HepG2 (cell line): ENCODE data around the gene ZBTB4. TPM values are rescaled to one million over a fixed set of nuclear protein-coding genes. Genes with fewer than 3 reads are reported as not detected.

Experiments
- ATF2 ChIP-seq: sonication (generic); formaldehyde crosslinking; IDR thresholded peaks from 2 replicates; pipeline ENCODE4 v1.4.0; 2020; ENCODE audit warnings: missing genetic modification reagents
- ELF1 ChIP-seq: sonication (generic); formaldehyde crosslinking; IDR thresholded peaks from 2 replicates; pipeline ENCODE4 v1.4.0; 2020; ENCODE audit warnings: missing genetic modification reagents
- IKZF1 ChIP-seq: fragments of 450-650 bp; IDR thresholded peaks from 2 replicates; pipeline ENCODE4 v1.7.1; 2016
- KDM2A ChIP-seq: sonication (generic); formaldehyde crosslinking; IDR thresholded peaks from 2 replicates; pipeline ENCODE4 v1.4.0; 2020; ENCODE audit warnings: low read depth, missing genetic modification reagents, borderline replicate concordance
- MTA3 ChIP-seq: sonication (generic); formaldehyde crosslinking; IDR thresholded peaks from 2 replicates; pipeline ENCODE4 v1.4.0; 2020; ENCODE audit warnings: missing genetic modification reagents
- MTF2 ChIP-seq: sonication (generic); formaldehyde crosslinking; IDR thresholded peaks from 2 replicates; pipeline ENCODE4 v1.5.0; 2020; ENCODE audit warnings: missing genetic modification reagents, borderline replicate concordance
- MXD4 ChIP-seq: IDR thresholded peaks from 2 replicates; pipeline ENCODE4 v1.6.1; 2016; ENCODE audit warnings: mild to moderate bottlenecking, missing biosample characterization, missing genetic modification reagents
- RAD21 ChIP-seq: fragments of 450-650 bp; formaldehyde crosslinking; IDR thresholded peaks from 2 replicates; pipeline ENCODE4 v1.5.0; 2020; ENCODE audit warnings: mild to moderate bottlenecking
- RORA ChIP-seq: sonication (generic); formaldehyde crosslinking; IDR thresholded peaks from 2 replicates; pipeline ENCODE4 v1.5.0; 2020; ENCODE audit warnings: mild to moderate bottlenecking, missing genetic modification reagents, moderate library complexity
- SAFB2 ChIP-seq: sonication (generic); formaldehyde crosslinking; IDR thresholded peaks from 2 replicates; pipeline ENCODE4 v1.5.1; 2020; ENCODE audit warnings: missing genetic modification reagents, low read depth, mild to moderate bottlenecking, borderline replicate concordance
- ZBTB7A ChIP-seq: sonication (generic); formaldehyde crosslinking; IDR thresholded peaks from 2 replicates; pipeline ENCODE4 v1.8.0; 2022; ENCODE audit warnings: mild to moderate bottlenecking, missing genetic modification reagents
- ZNF12 ChIP-seq: sonication (generic); formaldehyde crosslinking; IDR thresholded peaks from 2 replicates; pipeline ENCODE4 v1.5.0; 2020; ENCODE audit warnings: missing genetic modification reagents
- ZNF34 ChIP-seq: sonication (generic); formaldehyde crosslinking; IDR thresholded peaks from 2 replicates; pipeline ENCODE4 v1.4.0; 2020; ENCODE audit warnings: mild to moderate bottlenecking, missing genetic modification reagents, borderline replicate concordance
- ZNF607 ChIP-seq: sonication (generic); formaldehyde crosslinking; IDR thresholded peaks from 2 replicates; pipeline ENCODE4 v1.5.1; 2020; ENCODE audit warnings: missing genetic modification reagents, mild to moderate bottlenecking, borderline replicate concordance
- ZNF75D ChIP-seq: sonication (generic); formaldehyde crosslinking; IDR thresholded peaks from 2 replicates; pipeline ENCODE4 v1.8.1; 2023; ENCODE audit warnings: missing genetic modification reagents, mild to moderate bottlenecking, borderline replicate concordance
- polyA plus RNA-seq, 8 experiments: library from polyadenylated mRNA; depleted of rRNA in 3 of 8; stranded (reverse) in 7 of 8; unstranded in 1 of 8; fragments of >200 nt; fragmentation: Illumina TruSeq in 4 of 8; extraction: Trizol in 4 of 8; gene quantifications; 2 replicates each; pipeline versions ENCODE4 v1.2.1 to v1.2.3, GENCODE V29; 2011 to 2016; ENCODE audit warnings: low read depth in 4 of 8, missing spikeins in 1 of 8, mixed read lengths in 1 of 8; ENCODE audit not compliant: insufficient read depth in 1 of 8
- total RNA-seq, 5 experiments: library from RNA; depleted of rRNA; stranded (reverse); fragments of >200 nt; fragmentation: Illumina TruSeq; extraction: Trizol; gene quantifications; 2 replicates each; pipeline ENCODE4 v1.2.3, GENCODE V29; 2016; ENCODE audit warnings: low read depth in 1 of 5
- TF ChIP-seq, protein P1 (sequence below): sonication (generic); formaldehyde crosslinking; IDR thresholded peaks from 2 replicates; pipeline ENCODE4 v1.8.1; 2023; ENCODE audit warnings: mild to moderate bottlenecking, missing genetic modification reagents, borderline replicate concordance
- TF ChIP-seq, protein P2 (sequence below): sonication (generic); formaldehyde crosslinking; IDR thresholded peaks from 2 replicates; pipeline ENCODE4 v1.4.0; 2020; ENCODE audit warnings: missing genetic modification reagents
- TF ChIP-seq, protein P3 (sequence below): sonication (generic); formaldehyde crosslinking; IDR thresholded peaks from 2 replicates; pipeline ENCODE4 v1.8.0; 2022; ENCODE audit warnings: missing genetic modification reagents, mild to moderate bottlenecking, moderate library complexity, borderline replicate concordance
- TF ChIP-seq, protein P4 (sequence below): sonication (generic); formaldehyde crosslinking; IDR thresholded peaks from 2 replicates; pipeline ENCODE4 v1.4.0; 2020; ENCODE audit warnings: missing genetic modification reagents, borderline replicate concordance
- TF ChIP-seq, protein P5 (sequence below): sonication (generic); formaldehyde crosslinking; IDR thresholded peaks from 2 replicates; pipeline ENCODE4 v1.9.0; 2022; ENCODE audit warnings: low read depth, missing genetic modification reagents

Gene ZBTB4
- total and polyA plus RNA-seq, 2 of the 13 experiments (the other 11 are each of a cell fraction or from before 2014, with no cell fraction given), result 4.3 to 7.4 TPM

DNA sequence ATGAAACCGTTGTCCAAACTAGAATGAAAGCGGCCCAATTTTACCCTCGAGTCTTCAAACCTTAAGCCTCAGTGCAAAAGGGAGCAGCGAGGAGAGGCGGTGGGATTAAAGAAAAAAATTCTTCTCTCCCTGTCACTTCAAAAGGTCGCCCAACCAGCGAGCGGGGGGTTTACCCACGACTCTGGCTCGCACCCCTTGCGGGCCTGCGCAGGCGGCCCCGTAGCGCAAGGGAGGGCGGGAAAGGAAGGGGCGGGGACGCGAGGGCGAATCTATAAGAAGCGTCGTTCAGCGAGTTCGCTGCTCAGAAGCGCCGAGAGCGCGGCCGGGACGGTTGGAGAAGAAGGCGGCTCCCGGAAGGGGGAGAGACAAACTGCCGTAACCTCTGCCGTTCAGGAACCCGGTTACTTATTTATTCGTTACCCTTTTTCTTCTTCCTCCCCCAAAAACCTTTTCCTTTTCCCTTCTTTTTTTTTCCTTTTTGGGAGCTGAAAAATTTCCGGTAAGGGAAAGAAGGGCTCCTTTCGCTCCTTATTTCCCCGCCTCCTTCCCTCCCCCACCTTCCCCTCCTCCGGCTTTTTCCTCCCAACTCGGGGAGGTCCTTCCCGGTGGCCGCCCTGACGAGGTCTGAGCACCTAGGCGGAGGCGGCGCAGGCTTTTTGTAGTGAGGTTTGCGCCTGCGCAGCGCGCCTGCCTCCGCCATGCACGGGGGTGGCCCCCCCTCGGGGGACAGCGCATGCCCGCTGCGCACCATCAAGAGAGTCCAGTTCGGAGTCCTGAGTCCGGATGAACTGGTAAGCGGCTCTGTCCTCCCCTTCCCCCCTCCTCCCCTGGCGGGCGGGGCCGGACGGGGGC is 4.9 kb upstream of the ZBTB4 start, which contains the start of gene POLR2A (continued):
- TF ChIP-seq ZNF75D (CRISPR knock-in tag), result no peak
- no peak for TF ChIP-seq RORA (CRISPR knock-in tag)
- TF ChIP-seq ZNF607 (CRISPR knock-in tag), result peak; percentile 77
- TF ChIP-seq MTF2 (CRISPR knock-in tag), result no peak
- peak; percentile 51; the same call in 1 of the 2 replicates for TF ChIP-seq SAFB2 (CRISPR knock-in tag)
- TF ChIP-seq, protein P1, sequence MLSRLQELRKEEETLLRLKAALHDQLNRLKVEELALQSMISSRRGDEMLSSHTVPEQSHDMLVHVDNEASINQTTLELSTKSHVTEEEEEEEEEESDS (CRISPR knock-in tag), result 0 out of 2 replicates have a peak, but pooled peaks have one; percentile 2
- TF ChIP-seq, protein P2, sequence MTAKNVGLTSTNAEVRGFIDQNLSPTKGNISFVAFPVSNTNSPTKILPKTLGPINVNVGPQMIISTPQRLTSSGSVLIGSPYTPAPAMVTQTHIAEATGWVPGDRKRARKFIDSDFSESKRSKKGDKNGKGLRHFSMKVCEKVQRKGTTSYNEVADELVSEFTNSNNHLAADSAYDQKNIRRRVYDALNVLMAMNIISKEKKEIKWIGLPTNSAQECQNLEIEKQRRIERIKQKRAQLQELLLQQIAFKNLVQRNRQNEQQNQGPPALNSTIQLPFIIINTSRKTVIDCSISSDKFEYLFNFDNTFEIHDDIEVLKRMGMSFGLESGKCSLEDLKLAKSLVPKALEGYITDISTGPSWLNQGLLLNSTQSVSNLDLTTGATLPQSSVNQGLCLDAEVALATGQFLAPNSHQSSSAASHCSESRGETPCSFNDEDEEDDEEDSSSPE (CRISPR knock-in tag), result peak; percentile 95
- peak; percentile 20 for TF ChIP-seq MXD4 (CRISPR knock-in tag)
- peak; percentile 20; the same call in 1 of the 2 replicates for TF ChIP-seq ZBTB7A (CRISPR knock-in tag)
- TF ChIP-seq, protein P3, sequence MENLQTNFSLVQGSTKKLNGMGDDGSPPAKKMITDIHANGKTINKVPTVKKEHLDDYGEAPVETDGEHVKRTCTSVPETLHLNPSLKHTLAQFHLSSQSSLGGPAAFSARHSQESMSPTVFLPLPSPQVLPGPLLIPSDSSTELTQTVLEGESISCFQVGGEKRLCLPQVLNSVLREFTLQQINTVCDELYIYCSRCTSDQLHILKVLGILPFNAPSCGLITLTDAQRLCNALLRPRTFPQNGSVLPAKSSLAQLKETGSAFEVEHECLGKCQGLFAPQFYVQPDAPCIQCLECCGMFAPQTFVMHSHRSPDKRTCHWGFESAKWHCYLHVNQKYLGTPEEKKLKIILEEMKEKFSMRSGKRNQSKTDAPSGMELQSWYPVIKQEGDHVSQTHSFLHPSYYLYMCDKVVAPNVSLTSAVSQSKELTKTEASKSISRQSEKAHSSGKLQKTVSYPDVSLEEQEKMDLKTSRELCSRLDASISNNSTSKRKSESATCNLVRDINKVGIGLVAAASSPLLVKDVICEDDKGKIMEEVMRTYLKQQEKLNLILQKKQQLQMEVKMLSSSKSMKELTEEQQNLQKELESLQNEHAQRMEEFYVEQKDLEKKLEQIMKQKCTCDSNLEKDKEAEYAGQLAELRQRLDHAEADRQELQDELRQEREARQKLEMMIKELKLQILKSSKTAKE, result peak; percentile 39; the same call in 1 of the 2 replicates
- TF ChIP-seq MTA3 (CRISPR knock-in tag), result no peak
- TF ChIP-seq, protein P4, sequence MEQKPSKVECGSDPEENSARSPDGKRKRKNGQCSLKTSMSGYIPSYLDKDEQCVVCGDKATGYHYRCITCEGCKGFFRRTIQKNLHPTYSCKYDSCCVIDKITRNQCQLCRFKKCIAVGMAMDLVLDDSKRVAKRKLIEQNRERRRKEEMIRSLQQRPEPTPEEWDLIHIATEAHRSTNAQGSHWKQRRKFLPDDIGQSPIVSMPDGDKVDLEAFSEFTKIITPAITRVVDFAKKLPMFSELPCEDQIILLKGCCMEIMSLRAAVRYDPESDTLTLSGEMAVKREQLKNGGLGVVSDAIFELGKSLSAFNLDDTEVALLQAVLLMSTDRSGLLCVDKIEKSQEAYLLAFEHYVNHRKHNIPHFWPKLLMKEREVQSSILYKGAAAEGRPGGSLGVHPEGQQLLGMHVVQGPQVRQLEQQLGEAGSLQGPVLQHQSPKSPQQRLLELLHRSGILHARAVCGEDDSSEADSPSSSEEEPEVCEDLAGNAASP (CRISPR knock-in tag), result peak; percentile 80
- TF ChIP-seq IKZF1, result no peak
- TF ChIP-seq ZNF12 (CRISPR knock-in tag), result peak; percentile 84
- TF ChIP-seq, protein P5, sequence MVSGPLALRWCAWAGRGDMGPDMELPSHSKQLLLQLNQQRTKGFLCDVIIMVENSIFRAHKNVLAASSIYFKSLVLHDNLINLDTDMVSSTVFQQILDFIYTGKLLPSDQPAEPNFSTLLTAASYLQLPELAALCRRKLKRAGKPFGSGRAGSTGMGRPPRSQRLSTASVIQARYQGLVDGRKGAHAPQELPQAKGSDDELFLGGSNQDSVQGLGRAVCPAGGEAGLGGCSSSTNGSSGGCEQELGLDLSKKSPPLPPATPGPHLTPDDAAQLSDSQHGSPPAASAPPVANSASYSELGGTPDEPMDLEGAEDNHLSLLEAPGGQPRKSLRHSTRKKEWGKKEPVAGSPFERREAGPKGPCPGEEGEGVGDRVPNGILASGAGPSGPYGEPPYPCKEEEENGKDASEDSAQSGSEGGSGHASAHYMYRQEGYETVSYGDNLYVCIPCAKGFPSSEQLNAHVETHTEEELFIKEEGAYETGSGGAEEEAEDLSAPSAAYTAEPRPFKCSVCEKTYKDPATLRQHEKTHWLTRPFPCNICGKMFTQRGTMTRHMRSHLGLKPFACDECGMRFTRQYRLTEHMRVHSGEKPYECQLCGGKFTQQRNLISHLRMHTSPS (CRISPR knock-in tag), result no peak; the same call in 1 of the 2 replicates
- peak; percentile 44; the same call in 1 of the 2 replicates for TF ChIP-seq RAD21 (CRISPR knock-in tag)
- peak; percentile 54 for TF ChIP-seq ELF1
- TF ChIP-seq ATF2 (CRISPR knock-in tag), result peak; percentile 82; the same call in 1 of the 2 replicates
- peak; percentile 90; the same call in 1 of the 2 replicates for TF ChIP-seq ZNF34
- peak; percentile 63 for TF ChIP-seq KDM2A (CRISPR knock-in tag)
